Lower lobe of right lung (tissue), 2 donors: Measurements from ENCODE around the gene MKX. TPM values are rescaled to one million over a fixed set of nuclear protein-coding genes. Genes with fewer than 3 reads are reported as not detected.

ENCODE experiments used
- ATAC-seq, 2 donors: fragments of 200-7000 bp; cut with Tn5 transposase; one replicate each; pipeline ENCODE4 v1.9.1; 2020 to 2022; ENCODE audit warnings: mild to moderate bottlenecking in 2 of 2, moderate library complexity in 2 of 2
- DNase-seq: peaks from one replicate; pipeline ENCODE4 v3.0.0-alpha.2; 2020
- H3K27ac ChIP-seq: fragments of 200-600 bp; one replicate; pipeline ENCODE4 v1.8.0; 2022
- H3K27me3 ChIP-seq: fragments of 200-600 bp; one replicate; pipeline ENCODE4 v1.8.0; 2022; ENCODE audit warnings: low read depth
- H3K36me3 ChIP-seq: fragments of 200-600 bp; one replicate; pipeline ENCODE4 v1.8.0; 2022; ENCODE audit warnings: mild to moderate bottlenecking
- H3K4me1 ChIP-seq: fragments of 200-600 bp; one replicate; pipeline ENCODE4 v1.8.0; 2022
- H3K4me3 ChIP-seq: fragments of 200-600 bp; one replicate; pipeline ENCODE4 v1.8.0; 2022; ENCODE audit warnings: mild to moderate bottlenecking
- H3K9me3 ChIP-seq: fragments of 200-600 bp; one replicate; pipeline ENCODE4 v1.8.0; 2022
- intact Hi-C: fragments of 100-400 bp; cut with DNase I; formaldehyde crosslinking; loops from one replicate; pipeline ENCODE4 v1.11.0; 2022
- total RNA-seq: library from RNA; stranded (reverse); fragmentation: NEBNext Ultra II Directional; extraction: Animal tissue kit (Norgen Biotek cat#: 25700); gene quantifications from one replicate; pipeline ENCODE4 v1.2.1, GENCODE V29; 2021
- TF ChIP-seq, protein P1 (sequence below): fragments of 200-600 bp; IDR thresholded peaks from one replicate; pipeline ENCODE4 v1.8.0; 2022; ENCODE audit warnings: antibody characterized with exemption, mild to moderate bottlenecking
- donor health status: DM: no; HTN: yes; CAD: no; lungs with severe emphysema.

Gene MKX
- total RNA-seq, 1 donor from 2014 or later: 1.6 TPM

- intact Hi-C loops: no loop called here
- H3K4me1 ChIP-seq: no peaks in the 10 kb centered on the region
- TF ChIP-seq, protein P1, sequence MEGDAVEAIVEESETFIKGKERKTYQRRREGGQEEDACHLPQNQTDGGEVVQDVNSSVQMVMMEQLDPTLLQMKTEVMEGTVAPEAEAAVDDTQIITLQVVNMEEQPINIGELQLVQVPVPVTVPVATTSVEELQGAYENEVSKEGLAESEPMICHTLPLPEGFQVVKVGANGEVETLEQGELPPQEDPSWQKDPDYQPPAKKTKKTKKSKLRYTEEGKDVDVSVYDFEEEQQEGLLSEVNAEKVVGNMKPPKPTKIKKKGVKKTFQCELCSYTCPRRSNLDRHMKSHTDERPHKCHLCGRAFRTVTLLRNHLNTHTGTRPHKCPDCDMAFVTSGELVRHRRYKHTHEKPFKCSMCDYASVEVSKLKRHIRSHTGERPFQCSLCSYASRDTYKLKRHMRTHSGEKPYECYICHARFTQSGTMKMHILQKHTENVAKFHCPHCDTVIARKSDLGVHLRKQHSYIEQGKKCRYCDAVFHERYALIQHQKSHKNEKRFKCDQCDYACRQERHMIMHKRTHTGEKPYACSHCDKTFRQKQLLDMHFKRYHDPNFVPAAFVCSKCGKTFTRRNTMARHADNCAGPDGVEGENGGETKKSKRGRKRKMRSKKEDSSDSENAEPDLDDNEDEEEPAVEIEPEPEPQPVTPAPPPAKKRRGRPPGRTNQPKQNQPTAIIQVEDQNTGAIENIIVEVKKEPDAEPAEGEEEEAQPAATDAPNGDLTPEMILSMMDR: no peak
- DNase-seq (no peak), ATAC-seq (no peak)
- H3K27me3 ChIP-seq: no peaks in the 10 kb centered on the region
- no peaks in the 10 kb centered on the region for H3K9me3 ChIP-seq
- H3K4me3 ChIP-seq: no peak overlapping the region
- no peaks in the 10 kb centered on the region for H3K36me3 ChIP-seq
- H3K27ac ChIP-seq: no peak overlapping the region
These were observed 107.4 kb downstream of the MKX start for GRCh38 chr10:27638071-27638750.

- intact Hi-C loops: no loop called here
These were observed 108.0 kb downstream of the MKX start for GRCh38 chr10:27637601-27638000.

DNA sequence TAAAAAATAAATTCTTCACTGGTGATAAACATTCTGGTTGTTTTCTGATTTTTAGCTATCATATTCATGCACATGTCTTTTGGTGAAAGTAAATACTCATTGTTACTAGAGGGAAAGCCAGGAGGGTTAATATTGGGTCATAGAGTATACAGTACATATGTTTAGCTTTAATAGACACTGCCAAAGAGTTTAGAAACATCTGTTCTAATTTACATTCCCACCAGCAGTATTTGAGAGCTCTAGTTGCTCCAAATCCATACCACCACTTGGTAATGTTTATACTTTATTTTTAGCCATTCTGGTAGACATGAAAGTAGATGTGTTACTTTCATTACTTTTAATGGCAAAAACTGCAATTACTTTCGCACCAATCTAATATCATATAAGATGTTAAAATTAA, 108.8 kb downstream of the MKX start:
- DNase-seq: no peak
- no peaks in the 10 kb centered on the region for H3K36me3 ChIP-seq
- no peak overlapping the region for H3K27ac ChIP-seq
- no peak overlapping the region for H3K4me3 ChIP-seq
- no peaks in the 10 kb centered on the region for H3K27me3 ChIP-seq
- intact Hi-C loops: no loop called here
- no peak for ATAC-seq
- TF ChIP-seq, protein P1: no peak
- H3K9me3 ChIP-seq: no peaks in the 10 kb centered on the region
- no peaks in the 10 kb centered on the region for H3K4me1 ChIP-seq

More at GRCh38 chr10:27637601-27638000, 108.0 kb downstream of the MKX start:
- no peaks in the 10 kb centered on the region for H3K36me3 ChIP-seq
- H3K9me3 ChIP-seq: no peaks in the 10 kb centered on the region
- H3K4me1 ChIP-seq: no peaks in the 10 kb centered on the region
- H3K27ac ChIP-seq: no peak overlapping the region
- ATAC-seq (no peak), DNase-seq (no peak)
- no peak overlapping the region for H3K4me3 ChIP-seq
- H3K27me3 ChIP-seq: no peaks in the 10 kb centered on the region
- TF ChIP-seq, protein P1: no peak

DNA sequence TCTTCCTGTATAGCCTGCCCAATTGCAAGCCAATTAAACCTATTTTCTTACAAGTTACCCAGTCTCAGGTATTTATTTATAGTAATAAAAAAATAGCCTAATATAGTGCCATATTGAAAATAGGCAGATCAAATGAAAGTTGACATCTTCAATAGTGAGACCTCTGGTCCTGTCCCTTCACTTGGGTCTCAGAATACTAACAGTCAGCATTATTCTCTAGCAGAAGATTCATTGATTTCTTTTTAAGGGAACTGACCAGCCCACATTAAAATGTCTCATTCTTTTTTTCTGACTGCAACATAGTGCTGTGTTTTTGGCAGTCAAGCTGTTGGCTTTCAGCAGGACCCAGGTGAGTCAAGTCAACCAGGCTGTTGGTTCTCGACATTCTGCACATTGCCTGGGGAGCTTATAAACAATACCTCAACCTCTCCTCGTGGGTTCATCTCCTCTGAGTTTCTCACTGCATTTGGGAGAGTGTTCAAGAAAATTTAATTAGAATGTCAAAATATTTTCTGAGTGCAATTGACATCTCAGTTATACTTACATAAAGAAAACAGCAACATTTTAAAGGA, 109.8 kb downstream of the MKX start:
- H3K27ac ChIP-seq: no peak overlapping the region
- no peak overlapping the region for H3K4me3 ChIP-seq
- no peaks in the 10 kb centered on the region for H3K4me1 ChIP-seq
- no peaks in the 10 kb centered on the region for H3K27me3 ChIP-seq
- no peaks in the 10 kb centered on the region for H3K9me3 ChIP-seq
- ATAC-seq (no peak), DNase-seq (no peak)
- intact Hi-C loops: no loop called here
- TF ChIP-seq, protein P1: no peak
- no peaks in the 10 kb centered on the region for H3K36me3 ChIP-seq

DNA sequence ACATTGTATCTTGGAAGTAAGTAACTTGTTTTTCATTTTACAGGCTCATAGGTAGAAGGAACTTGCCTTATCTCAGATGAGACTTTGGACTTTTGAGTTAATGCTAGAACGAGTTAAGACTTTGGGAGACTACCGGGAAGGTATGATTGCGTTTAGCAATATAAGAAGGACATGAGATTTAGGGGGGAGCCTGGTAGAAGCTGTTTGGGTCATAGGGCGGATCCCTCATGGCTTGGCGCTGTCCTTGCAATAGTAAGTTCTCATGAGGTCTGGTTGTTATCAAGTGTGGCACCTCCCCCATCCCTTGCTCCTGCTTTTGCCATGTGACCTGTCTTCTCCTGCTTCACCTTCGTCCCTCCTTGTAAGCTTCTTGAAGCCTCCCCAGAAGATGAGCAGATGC, 110.3 kb downstream of the MKX start:
- Histone ChIP-seq H3K9me3 (no peaks in the 10 kb centered on the region), H3K4me1 (no peaks in the 10 kb centered on the region), H3K27me3 (no peaks in the 10 kb centered on the region), H3K36me3 (no peaks in the 10 kb centered on the region), H3K27ac (no peak overlapping the region), H3K4me3 (no peak overlapping the region)
- no peak for ATAC-seq
- intact Hi-C loops: no loop called here
- no peak for DNase-seq
- TF ChIP-seq, protein P1: no peak
